Measurements from ENCODE around the gene BRD9.

- TF ChIP-seq CTCF (IDR thresholded peaks at IDR 0.05) = no peak
- TF ChIP-seq EP300 (IDR thresholded peaks at IDR 0.05) = no peak
These were observed 16.5 kb upstream of the BRD9 start for GRCh38 chr5:909086-909485.

Data from ovary (tissue), 3 donors.